ENCODE measurements around the gene ARID1B. TPM values are rescaled to one million over a fixed set of nuclear protein-coding genes. Genes with fewer than 3 reads are reported as not detected.
"Not testable (repeated sequence)": the region's sequence is repeated elsewhere in the genome, so short reads cannot be mapped to it uniquely, and the experiment has no call there.

ARID1B gene
- total RNA-seq, 1 donor from 2014 or later = 66.3 TPM

- DNase-seq (ENCODE audit: low spot score) = no peak
- Mint-ChIP-seq H3K9me3 (no peaks in the 10 kb centered on the region), H3K27me3 (ENCODE audit: low read depth) (no peaks in the 10 kb centered on the region), H3K4me3 (ENCODE audit: low read depth) (no peak overlapping the region), H3K27ac (no peak overlapping the region), H3K4me1 (ENCODE audit: low read depth) (peaks cover 13% of the 10 kb centered on the region), H3K36me3 (ENCODE audit: low read depth) (no peaks in the 10 kb centered on the region)
- intact Hi-C loops (cut with micrococcal nuclease) = no loop called here
These were observed 166.6 kb downstream of the ARID1B start for GRCh38 chr6:156943816-156944215.

DNA sequence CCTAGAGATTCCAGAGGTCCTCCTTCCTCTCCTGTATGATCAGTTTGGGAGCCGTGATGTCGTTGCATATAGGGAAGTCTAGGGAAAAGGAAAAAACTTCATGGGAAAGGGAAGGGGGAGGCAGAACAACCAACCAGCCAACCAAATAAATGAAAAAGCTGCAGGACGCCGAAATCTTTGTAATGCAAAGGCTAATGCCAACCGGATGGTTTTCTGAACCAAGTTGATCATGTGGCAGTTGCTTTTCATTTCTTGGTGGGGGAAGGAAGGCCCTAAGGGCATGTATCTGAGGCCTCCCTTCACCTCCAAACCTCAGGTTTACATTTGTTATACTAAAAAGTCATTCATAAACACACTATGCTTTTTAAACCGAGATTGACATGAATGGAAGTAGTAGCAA is 167.2 kb downstream of the ARID1B start:
- H3K9me3 Mint-ChIP-seq = no peaks in the 10 kb centered on the region
- H3K4me1 Mint-ChIP-seq (ENCODE audit: low read depth) = peaks cover 18% of the 10 kb centered on the region
- H3K36me3 Mint-ChIP-seq (ENCODE audit: low read depth) = no peaks in the 10 kb centered on the region
- H3K4me3 Mint-ChIP-seq (ENCODE audit: low read depth) = no peak overlapping the region
- no peaks in the 10 kb centered on the region for H3K27me3 Mint-ChIP-seq (ENCODE audit: low read depth)
- no peak for DNase-seq (ENCODE audit: low spot score)
- H3K27ac Mint-ChIP-seq = no peak overlapping the region
- intact Hi-C loops (cut with micrococcal nuclease) = no loop called here

GRCh38 chr6:156945789-156946172 is 168.6 kb downstream of the ARID1B start:
- H3K9me3 Mint-ChIP-seq; H3K27me3 Mint-ChIP-seq (ENCODE audit: low read depth); DNase-seq (ENCODE audit: low spot score); H3K27ac Mint-ChIP-seq; H3K36me3 Mint-ChIP-seq (ENCODE audit: low read depth); H3K4me3 Mint-ChIP-seq (ENCODE audit: low read depth): not testable (repeated sequence)
- H3K4me1 Mint-ChIP-seq (ENCODE audit: low read depth) = peaks cover 19% of the 10 kb centered on the region
- intact Hi-C loops (cut with micrococcal nuclease) = loop anchor here (5.0 kb wide), 1 partner anchor 383 kb away; no protein-coding TSS in a partner anchor

GRCh38 chr6:156946370-156946936 is 169.3 kb downstream of the ARID1B start:
- Mint-ChIP-seq H3K4me3 (ENCODE audit: low read depth) (no peak overlapping the region), H3K4me1 (ENCODE audit: low read depth) (peaks cover 19% of the 10 kb centered on the region), H3K9me3 (no peaks in the 10 kb centered on the region), H3K27me3 (ENCODE audit: low read depth) (no peaks in the 10 kb centered on the region), H3K27ac (no peak overlapping the region), H3K36me3 (ENCODE audit: low read depth) (no peaks in the 10 kb centered on the region)
- intact Hi-C loops (cut with micrococcal nuclease) = loop anchor here (5.0 kb wide), 1 partner anchor 384 kb away; no protein-coding TSS in a partner anchor
- DNase-seq (ENCODE audit: low spot score) = no peak

- Mint-ChIP-seq H3K4me1 (ENCODE audit: low read depth) (peaks cover 24% of the 10 kb centered on the region), H3K9me3 (no peaks in the 10 kb centered on the region), H3K27me3 (ENCODE audit: low read depth) (no peaks in the 10 kb centered on the region), H3K27ac (no peak overlapping the region), H3K4me3 (ENCODE audit: low read depth) (no peak overlapping the region), H3K36me3 (ENCODE audit: low read depth) (no peaks in the 10 kb centered on the region)
- intact Hi-C loops (cut with micrococcal nuclease) = loop anchor here (5.0 kb wide), 1 partner anchor 386 kb away; no protein-coding TSS in a partner anchor
- no peak for DNase-seq (ENCODE audit: low spot score)
These were observed 171.1 kb downstream of the ARID1B start for GRCh38 chr6:156948277-156948676.

DNA sequence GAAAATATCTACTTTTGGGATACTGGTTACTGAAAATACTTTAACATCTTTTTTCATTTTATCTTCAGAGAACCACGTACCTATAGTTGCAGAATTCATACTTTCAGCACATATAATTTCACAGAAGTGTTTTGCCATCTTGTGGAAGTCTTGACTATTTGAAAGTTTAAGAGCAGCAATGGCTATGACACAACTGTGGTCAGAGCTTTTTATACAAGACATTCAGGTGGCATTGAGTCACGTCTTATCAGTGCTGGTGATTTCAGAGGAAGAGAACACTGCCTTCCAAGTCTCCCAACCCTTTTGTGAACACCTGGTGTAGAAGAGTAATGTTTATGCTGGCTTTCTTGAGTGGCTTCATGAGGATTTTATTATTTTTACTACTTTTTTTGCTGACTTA is 171.6 kb downstream of the ARID1B start:
- Mint-ChIP-seq H3K27ac (no peak overlapping the region), H3K4me1 (ENCODE audit: low read depth) (peaks cover 29% of the 10 kb centered on the region), H3K9me3 (no peaks in the 10 kb centered on the region), H3K4me3 (ENCODE audit: low read depth) (no peak overlapping the region), H3K27me3 (ENCODE audit: low read depth) (no peaks in the 10 kb centered on the region), H3K36me3 (ENCODE audit: low read depth) (no peaks in the 10 kb centered on the region)
- intact Hi-C loops (cut with micrococcal nuclease) = loop anchor here (5.0 kb wide), 1 partner anchor 387 kb away; no protein-coding TSS in a partner anchor
- DNase-seq (ENCODE audit: low spot score) = no peak

DNA sequence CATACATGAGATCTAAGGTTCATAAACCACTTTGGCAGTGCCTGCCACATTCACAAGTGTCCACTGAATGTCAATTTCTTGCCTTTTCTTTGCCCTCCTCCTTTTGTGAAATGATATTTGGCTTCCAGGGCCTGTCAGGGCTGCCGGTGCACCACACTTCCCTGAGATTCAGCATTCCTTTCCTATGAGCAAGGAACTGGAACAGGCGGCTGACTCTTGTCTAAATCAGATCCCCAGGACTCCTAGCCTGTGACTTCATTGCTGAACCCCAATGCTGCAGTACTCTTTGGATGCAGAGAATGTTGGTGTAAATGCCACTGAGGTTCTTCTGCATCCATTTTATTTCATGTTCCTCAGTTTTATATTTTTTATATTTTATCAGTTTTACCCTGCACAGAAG is 172.2 kb downstream of the ARID1B start:
- H3K4me1 Mint-ChIP-seq (ENCODE audit: low read depth) = peaks cover 30% of the 10 kb centered on the region
- no peak for DNase-seq (ENCODE audit: low spot score)
- intact Hi-C loops (cut with micrococcal nuclease) = loop anchor here (5.0 kb wide), 1 partner anchor 387 kb away; no protein-coding TSS in a partner anchor
- no peaks in the 10 kb centered on the region for H3K36me3 Mint-ChIP-seq (ENCODE audit: low read depth)
- H3K27ac Mint-ChIP-seq = no peak overlapping the region
- no peaks in the 10 kb centered on the region for H3K27me3 Mint-ChIP-seq (ENCODE audit: low read depth)
- H3K9me3 Mint-ChIP-seq = no peaks in the 10 kb centered on the region
- H3K4me3 Mint-ChIP-seq (ENCODE audit: low read depth) = no peak overlapping the region

DNA sequence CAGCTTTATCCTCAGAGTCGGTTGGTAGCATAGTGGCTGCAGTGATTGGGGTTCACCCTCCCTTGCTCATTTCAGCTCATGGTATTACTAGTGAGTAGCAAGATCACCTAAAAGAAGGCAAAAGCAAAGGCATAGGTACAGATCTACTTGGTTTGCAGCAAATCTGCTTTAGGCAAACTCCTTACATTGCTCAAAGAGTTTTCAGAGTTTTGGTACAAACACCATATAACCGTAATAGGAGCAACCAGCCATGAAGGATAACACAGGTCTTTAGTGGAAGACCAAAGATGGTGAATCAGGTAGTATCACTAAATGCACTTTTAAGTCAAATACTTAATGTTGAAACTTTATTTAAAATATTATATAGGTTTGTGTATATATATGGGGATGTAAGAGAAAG is 172.9 kb downstream of the ARID1B start:
- Mint-ChIP-seq H3K27me3 (ENCODE audit: low read depth) (no peaks in the 10 kb centered on the region), H3K9me3 (no peaks in the 10 kb centered on the region), H3K4me1 (ENCODE audit: low read depth) (peaks cover 32% of the 10 kb centered on the region), H3K4me3 (ENCODE audit: low read depth) (no peak overlapping the region), H3K27ac (no peak overlapping the region), H3K36me3 (ENCODE audit: low read depth) (no peaks in the 10 kb centered on the region)
- intact Hi-C loops (cut with micrococcal nuclease) = loop anchor here (10.0 kb wide), 1 partner anchor 265 kb away; no protein-coding TSS in a partner anchor
- DNase-seq (ENCODE audit: low spot score) = no peak

DNA sequence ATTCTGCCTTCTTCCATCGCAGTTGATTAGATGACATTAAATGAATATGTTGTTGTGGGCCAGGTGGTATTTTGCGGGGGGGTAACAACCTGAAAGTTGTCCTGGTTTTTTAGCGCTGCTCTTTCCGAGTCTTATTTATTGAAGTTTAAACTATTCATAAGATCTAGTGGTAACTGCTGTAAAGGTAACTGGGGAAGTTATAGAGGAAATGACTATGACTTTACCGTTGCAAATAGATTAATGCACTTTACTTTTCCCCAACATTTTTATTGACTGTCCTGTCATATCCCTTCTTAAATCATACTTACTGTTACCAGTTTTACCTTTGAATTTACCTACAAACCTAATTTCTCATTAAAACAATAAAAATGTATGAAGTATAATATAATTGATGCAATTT is 173.4 kb downstream of the ARID1B start:
- intact Hi-C loops (cut with micrococcal nuclease) = loop anchor here (10.0 kb wide), 1 partner anchor 266 kb away; no protein-coding TSS in a partner anchor
- no peak overlapping the region for H3K4me3 Mint-ChIP-seq (ENCODE audit: low read depth)
- no peak for DNase-seq (ENCODE audit: low spot score)
- no peaks in the 10 kb centered on the region for H3K36me3 Mint-ChIP-seq (ENCODE audit: low read depth)
- H3K27me3 Mint-ChIP-seq (ENCODE audit: low read depth) = no peaks in the 10 kb centered on the region
- H3K4me1 Mint-ChIP-seq (ENCODE audit: low read depth) = peaks cover 31% of the 10 kb centered on the region
- no peak overlapping the region for H3K27ac Mint-ChIP-seq
- H3K9me3 Mint-ChIP-seq = no peaks in the 10 kb centered on the region

- no peak for DNase-seq (ENCODE audit: low spot score)
- Mint-ChIP-seq H3K9me3 (no peaks in the 10 kb centered on the region), H3K27ac (no peak overlapping the region), H3K27me3 (ENCODE audit: low read depth) (no peaks in the 10 kb centered on the region), H3K4me1 (ENCODE audit: low read depth) (peaks cover 38% of the 10 kb centered on the region), H3K36me3 (ENCODE audit: low read depth) (no peaks in the 10 kb centered on the region), H3K4me3 (ENCODE audit: low read depth) (no peak overlapping the region)
- intact Hi-C loops (cut with micrococcal nuclease) = loop anchor here (10.0 kb wide), 1 partner anchor 268 kb away; no protein-coding TSS in a partner anchor
These were observed 175.2 kb downstream of the ARID1B start for GRCh38 chr6:156952401-156952800.

DNA sequence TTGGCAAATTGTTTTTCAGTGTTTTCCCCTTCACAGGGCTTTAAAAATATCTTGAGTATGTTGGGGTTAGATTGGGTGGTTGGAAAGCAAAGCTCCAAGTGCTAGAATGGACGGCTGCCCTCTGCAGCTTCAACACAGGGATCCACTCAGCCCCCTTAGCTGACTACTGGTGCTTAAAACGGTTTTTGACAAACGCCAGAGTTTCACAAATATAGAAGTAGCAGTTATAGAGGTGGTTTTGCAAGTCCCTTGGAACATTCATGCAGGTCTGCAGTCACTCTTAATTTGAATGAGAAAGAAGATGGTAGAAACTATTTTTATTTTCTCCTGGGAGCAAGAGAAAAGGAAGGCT is 175.9 kb downstream of the ARID1B start:
- H3K27ac Mint-ChIP-seq = peak overlapping the region; percentile 12
- H3K4me3 Mint-ChIP-seq (ENCODE audit: low read depth) = no peak overlapping the region
- intact Hi-C loops (cut with micrococcal nuclease) = loop anchor here (10.0 kb wide), 1 partner anchor 268 kb away; no protein-coding TSS in a partner anchor
- H3K36me3 Mint-ChIP-seq (ENCODE audit: low read depth) = no peaks in the 10 kb centered on the region
- no peak for DNase-seq (ENCODE audit: low spot score)
- H3K4me1 Mint-ChIP-seq (ENCODE audit: low read depth) = peaks cover 45% of the 10 kb centered on the region
- no peaks in the 10 kb centered on the region for H3K27me3 Mint-ChIP-seq (ENCODE audit: low read depth)
- H3K9me3 Mint-ChIP-seq = no peaks in the 10 kb centered on the region

- Mint-ChIP-seq H3K4me1 (ENCODE audit: low read depth) (peaks cover 49% of the 10 kb centered on the region), H3K27me3 (ENCODE audit: low read depth) (no peaks in the 10 kb centered on the region), H3K36me3 (ENCODE audit: low read depth) (no peaks in the 10 kb centered on the region), H3K9me3 (no peaks in the 10 kb centered on the region), H3K4me3 (ENCODE audit: low read depth) (no peak overlapping the region), H3K27ac (no peak overlapping the region)
- no peak for DNase-seq (ENCODE audit: low spot score)
- intact Hi-C loops (cut with micrococcal nuclease) = loop anchor here (10.0 kb wide), 1 partner anchor 269 kb away; no protein-coding TSS in a partner anchor
These were observed 176.4 kb downstream of the ARID1B start for GRCh38 chr6:156953479-156954146.

- no peaks in the 10 kb centered on the region for H3K27me3 Mint-ChIP-seq (ENCODE audit: low read depth)
- intact Hi-C loops (cut with micrococcal nuclease) = loop anchor here (10.0 kb wide), 1 partner anchor 269 kb away; no protein-coding TSS in a partner anchor
- no peak overlapping the region for H3K27ac Mint-ChIP-seq
- peaks cover 48% of the 10 kb centered on the region for H3K4me1 Mint-ChIP-seq (ENCODE audit: low read depth)
- no peak for DNase-seq (ENCODE audit: low spot score)
- H3K4me3 Mint-ChIP-seq (ENCODE audit: low read depth) = no peak overlapping the region
- no peaks in the 10 kb centered on the region for H3K36me3 Mint-ChIP-seq (ENCODE audit: low read depth)
- no peaks in the 10 kb centered on the region for H3K9me3 Mint-ChIP-seq
These were observed 177.0 kb downstream of the ARID1B start for GRCh38 chr6:156954191-156954590.

Measured in activated T-helper 2 cell treated with anti-CD3 and anti-CD28 coated beads, Interferon-gamma antibody, Interleukin-2, Interleukin-4, amounts not matched to agents 10 μg/mL and 5 μg/mL and 100 μg/mL, durations not matched to agents 14 hours and 24 hours and 36 hours (primary cell).